Neural crest cell (in vitro differentiated cells): ENCODE results near the gene VSIG10L2. TPM values are rescaled to one million over a fixed set of nuclear protein-coding genes. Genes with fewer than 3 reads are reported as not detected.
A peak's percentile ranks its signal among the peaks of the same experiment; 100 is the strongest.

Experiments used
- DNase-seq: peaks from one replicate; pipeline ENCODE4 v3.0.0; 2021; ENCODE audit warnings: low read depth, mixed read lengths, low spot score
- H3K27ac Mint-ChIP-seq: one replicate; pipeline ENCODE4 v1.8.0; 2021; ENCODE audit warnings: mild to moderate bottlenecking, mixed read lengths; ENCODE audit not compliant: unreplicated experiment
- H3K27me3 Mint-ChIP-seq: 2 replicates; pipeline ENCODE4 v1.8.0; 2021; ENCODE audit warnings: low read depth, mild to moderate bottlenecking, mixed read lengths
- H3K36me3 Mint-ChIP-seq: 2 replicates; pipeline ENCODE4 v1.8.0; 2021; ENCODE audit warnings: low read depth, mild to moderate bottlenecking, mixed read lengths
- H3K4me1 Mint-ChIP-seq: 2 replicates; pipeline ENCODE4 v1.8.0; 2021; ENCODE audit warnings: mixed read lengths
- H3K4me3 Mint-ChIP-seq: one replicate; pipeline ENCODE4 v1.8.0; 2021; ENCODE audit warnings: mild to moderate bottlenecking, mixed read lengths
- H3K9me3 Mint-ChIP-seq: 2 replicates; pipeline ENCODE4 v1.8.0; 2021; ENCODE audit warnings: mixed read lengths
- total RNA-seq: library from RNA; stranded (reverse); gene quantifications from 2 replicates; pipeline ENCODE4 v1.2.1, GENCODE V29; 2021
- TF ChIP-seq, protein P1 (sequence below): fragments of 200-600 bp; sonication (generic); conservative IDR thresholded peaks from 2 replicates; pipeline ENCODE4 v1.5.0; 2021; ENCODE audit warnings: antibody characterized with exemption, mild to moderate bottlenecking

The VSIG10L2 gene
- total RNA-seq, 1 donor from 2014 or later = not detected

DNA sequence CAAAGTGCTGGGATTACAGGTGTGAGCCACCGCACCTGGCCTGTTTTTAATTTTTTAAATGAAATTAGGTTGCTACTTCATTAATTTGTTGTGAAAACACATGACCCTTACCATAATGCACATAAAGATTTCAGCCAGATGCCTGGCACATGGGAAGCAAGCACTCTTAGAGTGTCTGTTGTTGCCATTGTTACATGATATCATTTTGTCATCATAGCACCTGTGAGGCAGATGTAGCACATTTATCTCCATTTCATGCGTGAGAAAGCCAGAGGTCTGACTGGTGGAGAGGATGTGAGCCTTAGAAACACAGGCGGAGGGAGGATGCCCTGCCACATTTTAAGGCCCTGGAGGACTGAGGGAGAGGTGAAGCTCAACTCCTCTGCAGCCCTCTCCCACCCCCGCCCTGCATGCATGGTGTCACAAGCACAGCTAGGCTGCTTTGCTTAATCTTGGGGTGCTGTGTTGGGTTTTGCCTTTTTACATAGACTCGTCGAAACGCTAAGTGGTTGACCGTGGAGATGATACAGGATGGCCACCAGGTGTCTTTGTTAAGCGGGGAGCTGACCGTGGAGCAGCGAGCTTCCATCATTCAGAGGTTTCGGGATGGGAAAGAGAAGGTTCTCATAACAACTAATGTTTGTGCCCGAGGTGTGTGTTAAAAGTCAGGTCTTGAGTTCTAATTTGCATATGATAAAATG, 27.6 kb upstream of the VSIG10L2 start:
- DNase-seq = no peak
- Mint-ChIP-seq H3K4me3 (no peak overlapping the region), H3K27ac (no peak overlapping the region), H3K27me3 (peaks cover 44% of the 10 kb centered on the region), H3K4me1 (no peaks in the 10 kb centered on the region), H3K36me3 (no peaks in the 10 kb centered on the region), H3K9me3 (no peaks in the 10 kb centered on the region)
- TF ChIP-seq, protein P1, sequence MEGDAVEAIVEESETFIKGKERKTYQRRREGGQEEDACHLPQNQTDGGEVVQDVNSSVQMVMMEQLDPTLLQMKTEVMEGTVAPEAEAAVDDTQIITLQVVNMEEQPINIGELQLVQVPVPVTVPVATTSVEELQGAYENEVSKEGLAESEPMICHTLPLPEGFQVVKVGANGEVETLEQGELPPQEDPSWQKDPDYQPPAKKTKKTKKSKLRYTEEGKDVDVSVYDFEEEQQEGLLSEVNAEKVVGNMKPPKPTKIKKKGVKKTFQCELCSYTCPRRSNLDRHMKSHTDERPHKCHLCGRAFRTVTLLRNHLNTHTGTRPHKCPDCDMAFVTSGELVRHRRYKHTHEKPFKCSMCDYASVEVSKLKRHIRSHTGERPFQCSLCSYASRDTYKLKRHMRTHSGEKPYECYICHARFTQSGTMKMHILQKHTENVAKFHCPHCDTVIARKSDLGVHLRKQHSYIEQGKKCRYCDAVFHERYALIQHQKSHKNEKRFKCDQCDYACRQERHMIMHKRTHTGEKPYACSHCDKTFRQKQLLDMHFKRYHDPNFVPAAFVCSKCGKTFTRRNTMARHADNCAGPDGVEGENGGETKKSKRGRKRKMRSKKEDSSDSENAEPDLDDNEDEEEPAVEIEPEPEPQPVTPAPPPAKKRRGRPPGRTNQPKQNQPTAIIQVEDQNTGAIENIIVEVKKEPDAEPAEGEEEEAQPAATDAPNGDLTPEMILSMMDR = no peak

DNA sequence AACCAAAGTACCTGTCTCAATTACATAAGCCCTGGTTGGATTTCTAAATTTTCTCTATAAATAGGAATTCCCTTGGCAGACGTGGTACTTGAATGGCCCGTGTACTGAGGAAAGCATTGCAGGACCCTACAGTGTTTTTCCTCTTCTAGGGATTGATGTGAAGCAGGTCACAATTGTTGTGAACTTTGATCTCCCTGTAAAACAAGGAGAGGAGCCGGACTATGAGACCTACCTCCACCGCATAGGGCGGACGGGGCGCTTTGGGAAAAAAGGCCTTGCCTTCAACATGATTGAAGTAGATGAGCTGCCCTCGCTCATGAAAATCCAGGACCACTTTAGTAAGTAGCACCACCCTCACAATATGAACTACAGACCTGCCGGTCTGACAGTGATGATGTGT, 24.8 kb upstream of the VSIG10L2 start:
- TF ChIP-seq, protein P1 = no peak
- Mint-ChIP-seq H3K9me3 (no peaks in the 10 kb centered on the region), H3K4me1 (no peaks in the 10 kb centered on the region), H3K4me3 (no peak overlapping the region), H3K27me3 (peaks cover 45% of the 10 kb centered on the region), H3K36me3 (no peaks in the 10 kb centered on the region), H3K27ac (peak overlapping the region; percentile 22)
- no peak for DNase-seq

DNA sequence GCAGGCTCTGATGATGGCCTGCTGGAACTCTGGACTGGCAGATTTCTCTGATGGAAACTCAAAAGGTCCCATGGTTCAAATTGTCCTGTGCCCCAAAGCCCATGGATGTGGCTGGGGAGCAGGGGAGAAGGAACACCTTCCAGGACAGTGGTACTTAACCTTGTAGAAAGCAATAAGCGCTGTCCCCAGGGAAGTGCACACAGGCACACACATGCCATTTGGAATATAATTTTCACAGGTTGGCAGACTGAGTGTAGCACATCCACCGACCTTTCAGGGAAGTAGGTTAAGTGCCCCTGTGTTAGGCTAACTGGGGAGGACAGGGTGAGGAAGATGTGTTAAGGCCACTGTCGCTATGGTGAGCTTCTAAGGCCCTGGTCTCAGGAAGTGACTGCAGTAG, 23.7 kb upstream of the VSIG10L2 start:
- no peak overlapping the region for H3K27ac Mint-ChIP-seq
- peaks cover 41% of the 10 kb centered on the region for H3K27me3 Mint-ChIP-seq
- no peaks in the 10 kb centered on the region for H3K36me3 Mint-ChIP-seq
- TF ChIP-seq, protein P1 = no peak
- no peak overlapping the region for H3K4me3 Mint-ChIP-seq
- no peaks in the 10 kb centered on the region for H3K4me1 Mint-ChIP-seq
- no peaks in the 10 kb centered on the region for H3K9me3 Mint-ChIP-seq
- DNase-seq = no peak

DNA sequence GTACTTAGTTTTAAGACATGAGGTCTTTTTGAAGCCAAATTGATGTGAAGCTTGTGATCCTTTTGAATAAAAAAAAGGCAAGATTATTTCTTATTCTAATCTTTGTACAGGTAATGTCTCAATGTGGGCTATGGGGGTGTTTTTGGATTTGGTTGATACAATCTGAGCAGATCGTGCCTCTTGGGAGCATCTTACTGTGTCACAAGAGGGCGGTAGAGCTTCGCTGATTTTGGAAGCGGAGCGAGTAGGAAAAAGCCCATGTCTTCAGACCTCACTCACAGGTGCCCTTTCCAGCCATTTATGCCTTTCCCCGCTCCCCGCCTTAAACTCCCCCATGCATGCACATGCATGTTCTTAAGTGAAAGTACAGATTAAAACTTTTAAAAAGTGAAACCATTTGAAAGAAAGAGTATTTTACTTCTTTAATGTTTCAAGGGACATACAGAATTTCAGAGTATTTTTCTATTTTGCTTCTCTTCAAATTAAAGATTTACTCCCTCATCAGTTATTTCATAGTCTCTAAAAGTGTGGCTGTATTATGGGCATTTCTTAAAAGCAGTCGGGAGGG, 22.7 kb upstream of the VSIG10L2 start:
- Mint-ChIP-seq H3K4me3 (no peak overlapping the region), H3K27ac (no peak overlapping the region), H3K36me3 (no peaks in the 10 kb centered on the region), H3K9me3 (no peaks in the 10 kb centered on the region), H3K27me3 (peaks cover 38% of the 10 kb centered on the region), H3K4me1 (no peaks in the 10 kb centered on the region)
- TF ChIP-seq, protein P1 = peak; percentile 93
- peak; percentile 62 for DNase-seq

DNA sequence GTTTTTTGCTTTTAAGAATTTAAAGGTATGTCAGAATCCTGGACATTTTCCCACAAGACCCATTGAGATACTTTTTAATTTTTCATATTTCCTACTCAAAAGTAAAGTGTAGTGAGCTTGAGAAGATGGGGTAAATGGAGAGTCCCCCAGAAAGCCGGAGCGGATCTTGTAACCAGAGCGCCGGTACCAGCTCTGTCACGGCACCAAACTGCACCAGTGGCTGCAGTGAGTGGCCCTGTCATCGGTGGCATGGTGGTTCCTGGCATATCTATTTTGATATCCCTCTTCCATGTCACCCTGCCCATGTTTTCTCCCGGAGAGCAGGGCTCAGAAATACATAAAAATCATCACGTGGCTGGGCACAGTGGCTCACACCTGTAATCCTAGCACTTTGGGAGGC, 22.2 kb upstream of the VSIG10L2 start:
- no peak for DNase-seq
- Mint-ChIP-seq H3K27ac (no peak overlapping the region), H3K4me1 (no peaks in the 10 kb centered on the region), H3K27me3 (peaks cover 32% of the 10 kb centered on the region), H3K4me3 (no peak overlapping the region), H3K36me3 (no peaks in the 10 kb centered on the region), H3K9me3 (no peaks in the 10 kb centered on the region)
- TF ChIP-seq, protein P1 = no peak
